GM18517 (cell line): Measurements from ENCODE around the gene ZNF662.
"Not testable (repeated sequence)": the region's sequence is repeated elsewhere in the genome, so short reads cannot be mapped to it uniquely, and the experiment has no call there.

Experiments used
- ATAC-seq: cut with Tn5 transposase; IDR thresholded peaks from one replicate; pipeline ENCODE4 v1.9.1; 2021; ENCODE audit warnings: mild to moderate bottlenecking, moderate library complexity; ENCODE audit not compliant: unreplicated experiment

ZNF662 gene

GRCh38 chr3:42906070-42906847 is at the start of gene ZNF662:
ZNF662 (plus strand) TSS chr3:42906142; CDS start chr3:42908115, 1,973 bp downstream.
- ATAC-seq: no peak

GRCh38 chr3:42856544-42856943 is 49.4 kb upstream of the ZNF662 start:
- ATAC-seq: no peak

- no peak for ATAC-seq
Observed at GRCh38 chr3:42864321-42864950, 41.5 kb upstream of the ZNF662 start.

GRCh38 chr3:42865256-42865655 is 40.7 kb upstream of the ZNF662 start:
- no peak for ATAC-seq

GRCh38 chr3:42867138-42867537 is 38.8 kb upstream of the ZNF662 start:
- ATAC-seq: no peak

GRCh38 chr3:42868841-42869240 is 37.1 kb upstream of the ZNF662 start:
- ATAC-seq: no peak

- no peak for ATAC-seq
Observed at GRCh38 chr3:42871592-42872196, 34.2 kb upstream of the ZNF662 start.

GRCh38 chr3:42872718-42873117 is 33.2 kb upstream of the ZNF662 start:
- ATAC-seq: no peak

GRCh38 chr3:42873221-42873982 is 32.5 kb upstream of the ZNF662 start:
- no peak for ATAC-seq

- no peak for ATAC-seq
Observed at GRCh38 chr3:42874749-42875148, 31.2 kb upstream of the ZNF662 start.

- no peak for ATAC-seq
Observed at GRCh38 chr3:42875325-42876151, 30.4 kb upstream of the ZNF662 start, which contains the start of gene CYP8B1. CYP8B1 (minus strand) TSS chr3:42875879; CDS start chr3:42875816, 63 bp downstream.

- ATAC-seq: no peak
Observed at GRCh38 chr3:42876401-42876800, 29.5 kb upstream of the ZNF662 start.

GRCh38 chr3:42876940-42877720 is 28.8 kb upstream of the ZNF662 start:
- ATAC-seq: no peak

- no peak for ATAC-seq
Observed at GRCh38 chr3:42877881-42878280, 28.1 kb upstream of the ZNF662 start.

- ATAC-seq: no peak
Observed at GRCh38 chr3:42880183-42880582, 25.8 kb upstream of the ZNF662 start.

GRCh38 chr3:42880601-42881451 is 25.1 kb upstream of the ZNF662 start:
- ATAC-seq: peak; percentile 92

GRCh38 chr3:42883251-42883930 is 22.6 kb upstream of the ZNF662 start:
- not testable (repeated sequence) for ATAC-seq

GRCh38 chr3:42884324-42884723 is 21.6 kb upstream of the ZNF662 start:
- no peak for ATAC-seq
